Stimulated activated CD4-positive, alpha-beta T cell treated with anti-CD3 and anti-CD28 coated beads, TNF-alpha, amount 100 ng/mL, for 48 hours (primary cell): ENCODE measurements around the gene KIR2DL1.
"Not testable (repeated sequence)": the region's sequence is repeated elsewhere in the genome, so short reads cannot be mapped to it uniquely, and the experiment has no call there.

Source experiments
- DNase-seq, 3 donors: peaks; one replicate each; pipeline ENCODE4 v3.0.0-alpha.2; 2020; ENCODE audit warnings: low read depth in 3 of 3

KIR2DL1 gene

DNA sequence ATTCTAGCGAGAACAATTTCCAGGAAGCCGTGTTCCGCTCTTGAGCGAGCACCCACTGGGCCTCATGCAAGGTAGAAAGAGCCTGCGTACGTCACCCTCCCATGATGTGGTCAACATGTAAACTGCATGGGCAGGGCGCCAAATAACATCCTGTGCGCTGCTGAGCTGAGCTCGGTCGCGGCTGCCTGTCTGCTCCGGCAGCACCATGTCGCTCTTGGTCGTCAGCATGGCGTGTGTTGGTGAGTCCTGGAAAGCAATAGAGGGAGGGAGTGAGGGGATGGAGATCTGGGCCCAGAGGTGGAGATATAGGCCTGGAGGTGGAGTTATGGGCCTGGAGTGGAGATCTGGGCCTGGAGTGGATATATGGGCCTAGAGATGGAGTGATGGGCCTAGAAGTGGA, at the start of gene KIR2DL1:
Gene KIR2DL1 (plus strand): TSS at position 148 of the 400 bp plus-strand sequence. CDS start 58 bp downstream, at position 206.
- DNase-seq: not testable (repeated sequence)

- DNase-seq: no peak
Measured at GRCh38 chr19:54724142-54724541, 45.5 kb upstream of the KIR2DL1 start, which contains the start of gene KIR3DL3. Gene KIR3DL3, plus strand, starts transcription at chr19:54724442. Its CDS starts 55 bp downstream, at chr19:54724497.

DNA sequence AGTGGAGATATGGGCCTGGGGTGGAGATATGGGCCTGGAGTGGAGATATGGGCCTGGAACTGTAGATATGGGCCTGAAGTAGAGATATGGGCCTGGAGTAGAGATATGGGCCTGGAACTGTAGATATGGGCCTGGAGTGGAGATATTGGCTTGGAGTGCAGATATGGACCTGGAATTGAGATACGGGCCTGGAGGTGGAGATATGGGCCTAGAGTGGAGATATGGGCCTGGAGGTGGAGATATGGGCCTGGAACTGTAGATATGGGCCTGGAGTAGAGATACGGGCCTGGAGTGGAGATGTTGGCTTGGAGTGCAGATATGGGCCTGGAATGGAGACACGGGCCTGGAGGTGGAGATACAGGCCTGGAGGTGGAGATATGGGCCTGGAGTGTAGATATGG, 44.9 kb upstream of the KIR2DL1 start:
- DNase-seq: no peak

DNA sequence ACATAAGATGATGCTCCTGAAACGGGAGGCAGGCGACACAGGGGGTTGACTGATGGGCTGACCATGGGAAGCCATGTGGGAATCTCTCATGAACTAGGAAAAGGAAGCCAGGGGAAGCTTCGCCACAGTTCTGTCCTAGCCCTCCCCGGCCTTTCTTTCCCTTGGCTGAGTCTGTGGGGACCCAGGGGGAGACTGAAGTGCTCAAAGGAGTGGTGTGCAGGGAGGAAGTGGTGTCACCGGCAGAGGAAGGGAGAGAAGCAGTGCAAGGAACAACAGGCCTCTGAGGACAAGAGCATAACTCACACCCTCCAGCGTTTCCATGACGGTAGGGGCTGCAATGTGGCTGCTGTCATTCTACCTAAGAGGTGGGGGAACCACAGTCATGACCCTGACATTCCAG, 44.3 kb upstream of the KIR2DL1 start:
- no peak for DNase-seq

DNA sequence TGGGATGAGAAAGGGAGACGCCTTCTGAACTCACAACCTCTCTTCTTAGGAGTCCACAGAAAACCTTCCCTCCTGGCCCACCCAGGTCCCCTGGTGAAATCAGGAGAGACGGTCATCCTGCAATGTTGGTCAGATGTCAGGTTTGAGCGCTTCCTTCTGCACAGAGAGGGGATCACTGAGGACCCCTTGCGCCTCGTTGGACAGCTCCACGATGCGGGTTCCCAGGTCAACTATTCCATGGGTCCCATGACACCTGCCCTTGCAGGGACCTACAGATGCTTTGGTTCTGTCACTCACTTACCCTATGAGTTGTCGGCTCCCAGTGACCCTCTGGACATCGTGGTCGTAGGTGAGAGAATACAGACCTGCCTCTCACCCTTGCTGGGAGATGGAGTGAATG, 42.0 kb upstream of the KIR2DL1 start:
- no peak for DNase-seq

DNA sequence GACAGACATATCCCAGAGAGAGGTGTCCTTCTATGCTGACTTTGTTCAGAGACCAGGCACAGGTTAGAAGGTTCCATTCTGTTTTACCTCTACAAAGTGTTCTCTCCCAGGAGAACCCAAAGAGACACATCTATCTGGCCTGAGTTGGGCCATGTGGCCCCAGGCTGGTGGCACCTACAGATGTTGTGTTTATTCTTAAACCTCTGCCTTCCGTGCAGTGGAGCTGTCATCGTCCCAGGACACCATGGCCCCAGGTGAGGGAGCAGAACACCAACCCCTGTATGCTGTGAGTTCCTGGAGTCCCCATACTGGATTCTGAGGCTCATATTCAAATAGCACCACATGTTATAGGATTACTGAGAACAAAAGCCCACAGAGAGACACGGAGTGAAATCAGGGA, 41.4 kb upstream of the KIR2DL1 start:
- DNase-seq: no peak

GRCh38 chr19:54729416-54730188, 40.0 kb upstream of the KIR2DL1 start:
- no peak for DNase-seq

DNA sequence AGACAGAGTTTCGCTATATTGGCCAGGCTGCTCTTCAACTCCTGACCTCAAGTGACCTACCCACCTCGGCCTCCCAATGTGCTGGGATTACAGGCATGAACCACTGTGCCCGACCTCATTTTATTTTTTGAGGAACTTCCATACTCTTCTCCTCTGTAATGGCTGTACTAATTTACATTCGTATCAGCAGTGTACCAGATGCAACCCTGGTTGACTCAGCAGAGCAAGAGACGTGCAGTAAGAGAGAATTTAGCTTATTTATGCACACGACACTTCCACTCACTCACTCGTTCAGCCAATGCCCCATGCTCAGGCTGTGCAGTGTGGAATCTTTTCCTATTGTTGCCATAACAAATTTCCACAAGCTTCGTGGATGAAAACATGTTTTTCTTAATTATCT, 38.4 kb upstream of the KIR2DL1 start:
- DNase-seq: no peak

DNA sequence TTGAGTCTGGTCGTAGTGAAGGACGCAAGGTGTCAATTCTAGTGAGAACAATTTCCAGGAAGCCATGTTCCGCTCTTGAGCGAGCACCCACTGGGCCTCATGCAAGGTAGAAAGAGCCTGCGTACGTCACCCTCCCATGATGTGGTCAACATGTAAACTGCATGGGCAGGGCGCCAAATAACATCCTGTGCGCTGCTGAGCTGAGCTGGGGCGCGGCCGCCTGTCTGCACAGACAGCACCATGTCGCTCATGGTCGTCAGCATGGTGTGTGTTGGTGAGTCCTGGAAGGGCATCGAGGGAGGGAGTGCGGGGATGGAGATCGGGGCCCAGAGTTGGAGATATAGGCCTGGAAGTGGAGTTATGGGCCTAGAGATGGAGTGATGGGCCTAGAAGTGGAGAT, 31.3 kb upstream of the KIR2DL1 start, which contains the start of gene KIR2DL3:
Gene KIR2DL3 (plus strand): TSS at position 208 of the 400 bp plus-strand sequence. CDS start 33 bp downstream, at position 241.
- DNase-seq: not testable (repeated sequence)

DNA sequence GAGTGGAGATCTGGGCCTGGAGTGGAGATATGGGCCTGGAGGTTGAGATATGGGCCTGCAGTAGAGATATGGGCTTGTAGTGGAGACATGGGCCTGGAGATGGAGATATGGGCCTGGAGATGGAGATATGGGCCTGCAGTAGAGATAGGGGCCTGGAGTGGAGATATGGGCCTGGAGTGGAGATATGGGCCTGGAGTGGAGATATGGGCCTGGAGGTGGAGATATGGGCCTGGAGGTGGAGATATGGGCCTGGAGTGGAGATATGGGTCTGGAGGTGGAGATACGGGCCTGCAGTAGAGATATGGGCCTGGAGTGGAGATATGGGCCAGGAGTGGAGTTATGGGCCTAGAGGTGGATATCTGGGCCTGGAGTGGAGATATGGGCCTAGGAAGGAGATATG, 30.9 kb upstream of the KIR2DL1 start:
- no peak for DNase-seq

DNA sequence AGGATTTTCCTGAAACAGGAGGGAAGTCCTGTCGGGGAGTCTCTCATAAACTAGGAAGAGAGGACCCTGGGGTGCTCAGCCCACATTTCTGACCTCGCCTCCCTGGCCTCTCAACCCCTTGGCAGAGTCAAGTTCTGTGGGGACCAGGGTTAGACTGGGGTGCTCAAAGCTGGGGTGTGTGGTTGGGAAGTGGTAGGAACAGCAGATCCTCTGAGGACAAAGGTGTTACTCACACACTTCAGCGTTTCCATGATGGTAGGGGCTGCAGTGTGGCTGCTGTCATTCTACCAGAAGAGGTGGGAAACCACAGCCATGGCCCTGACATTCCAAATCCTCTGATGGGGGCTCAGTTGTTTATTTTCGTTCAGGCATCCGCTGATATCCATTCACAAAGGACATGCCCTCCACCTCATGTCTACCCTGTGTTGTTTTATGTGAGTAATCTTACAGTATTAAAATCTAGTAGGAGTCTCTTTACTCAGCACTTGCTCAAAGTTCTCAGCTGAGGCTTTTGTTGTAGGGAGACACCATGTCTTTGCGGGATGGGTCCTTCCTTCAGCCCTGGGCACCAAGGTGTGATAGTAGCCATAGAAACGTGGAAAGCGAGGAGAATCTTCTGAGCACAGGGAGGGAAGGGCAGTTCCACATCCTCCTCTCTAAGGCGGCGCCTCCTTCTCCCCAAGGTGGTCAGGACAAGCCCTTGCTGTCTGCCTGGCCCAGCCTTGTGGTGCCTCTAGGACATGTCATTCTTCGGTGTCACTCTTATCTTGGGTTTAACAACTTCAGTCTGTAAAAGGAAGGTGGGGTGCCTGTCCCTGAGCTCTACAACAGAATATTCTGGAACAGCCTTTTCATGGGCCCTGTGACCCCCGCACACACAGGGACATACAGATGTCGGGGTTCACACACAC, 29.8 kb upstream of the KIR2DL1 start:
- no peak for DNase-seq

- not testable (repeated sequence) for DNase-seq
Measured at GRCh38 chr19:54741950-54742349, 27.6 kb upstream of the KIR2DL1 start.

DNA sequence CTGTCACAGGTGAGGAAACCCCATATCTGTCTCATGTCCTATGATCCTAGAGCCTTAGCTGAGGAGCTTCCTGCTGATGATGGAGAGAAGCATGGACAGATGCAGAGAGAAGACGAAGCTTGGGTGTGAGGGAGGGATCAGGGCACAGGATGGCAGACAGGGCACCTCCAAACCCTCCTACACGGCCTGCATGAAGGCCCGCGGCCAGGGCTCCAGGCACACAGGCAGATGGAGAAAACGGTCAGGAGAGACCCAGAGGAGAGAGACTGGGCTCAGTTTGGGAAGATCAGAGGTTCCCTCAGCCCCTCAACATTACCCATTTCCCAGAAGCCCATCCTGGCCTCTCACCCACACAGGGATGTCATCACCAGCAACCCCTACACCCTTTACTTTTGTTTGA, 25.5 kb upstream of the KIR2DL1 start:
- not testable (repeated sequence) for DNase-seq

GRCh38 chr19:54747614-54748322, 21.8 kb upstream of the KIR2DL1 start:
- not testable (repeated sequence) for DNase-seq

GRCh38 chr19:54750276-54750675, 19.3 kb upstream of the KIR2DL1 start:
- DNase-seq: not testable (repeated sequence)

GRCh38 chr19:54756204-54757110, 13.1 kb upstream of the KIR2DL1 start:
- not testable (repeated sequence) for DNase-seq

GRCh38 chr19:54758577-54758976, 11.0 kb upstream of the KIR2DL1 start:
- not testable (repeated sequence) for DNase-seq

- DNase-seq: not testable (repeated sequence)
Measured at GRCh38 chr19:54764219-54764618, 5.4 kb upstream of the KIR2DL1 start.

GRCh38 chr19:54766464-54766863, 3.1 kb upstream of the KIR2DL1 start:
- not testable (repeated sequence) for DNase-seq

DNA sequence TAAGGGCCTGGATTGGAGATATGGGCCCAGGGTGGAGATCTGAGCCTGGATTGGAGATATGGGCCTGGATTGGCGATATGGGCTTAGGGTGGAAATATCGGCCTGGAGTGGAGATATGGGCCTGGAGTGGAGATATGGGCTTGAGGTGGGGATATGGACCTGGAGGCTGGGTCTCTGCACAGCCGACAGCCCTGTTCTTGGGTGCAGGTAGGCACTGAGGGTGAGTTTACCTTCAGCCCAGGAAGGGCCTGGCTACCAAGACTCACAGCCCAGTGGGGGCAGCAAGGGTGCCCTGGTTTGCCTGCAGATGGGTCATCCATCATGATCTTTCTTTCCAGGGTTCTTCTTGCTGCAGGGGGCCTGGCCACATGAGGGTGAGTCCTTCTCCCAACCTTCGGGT, 918 bp downstream of the KIR2DL1 start:
- not testable (repeated sequence) for DNase-seq
